Left lobe of liver (tissue), 2 donors: ENCODE data around the gene HERPUD2. TPM values are rescaled to one million over a fixed set of nuclear protein-coding genes. Genes with fewer than 3 reads are reported as not detected.

Source experiments
- ATAC-seq: fragments of 200-7000 bp; cut with Tn5 transposase; one replicate; pipeline ENCODE4 v1.9.1; 2020; ENCODE audit warnings: mild to moderate bottlenecking, moderate library complexity
- DNase-seq: peaks from one replicate; pipeline ENCODE4 v3.0.0-alpha.2; 2020; ENCODE audit warnings: low spot score
- total RNA-seq: library from RNA; stranded (reverse); gene quantifications from one replicate; pipeline ENCODE4 v1.2.1, GENCODE V29; 2021
- donor health status: DM: no; HTN: no; CAD: no; lungs with moderate emphysema.
- donor health status: DM: no; HTN: yes; CAD: no.

The HERPUD2 gene
- 12.2 TPM for total RNA-seq

DNA sequence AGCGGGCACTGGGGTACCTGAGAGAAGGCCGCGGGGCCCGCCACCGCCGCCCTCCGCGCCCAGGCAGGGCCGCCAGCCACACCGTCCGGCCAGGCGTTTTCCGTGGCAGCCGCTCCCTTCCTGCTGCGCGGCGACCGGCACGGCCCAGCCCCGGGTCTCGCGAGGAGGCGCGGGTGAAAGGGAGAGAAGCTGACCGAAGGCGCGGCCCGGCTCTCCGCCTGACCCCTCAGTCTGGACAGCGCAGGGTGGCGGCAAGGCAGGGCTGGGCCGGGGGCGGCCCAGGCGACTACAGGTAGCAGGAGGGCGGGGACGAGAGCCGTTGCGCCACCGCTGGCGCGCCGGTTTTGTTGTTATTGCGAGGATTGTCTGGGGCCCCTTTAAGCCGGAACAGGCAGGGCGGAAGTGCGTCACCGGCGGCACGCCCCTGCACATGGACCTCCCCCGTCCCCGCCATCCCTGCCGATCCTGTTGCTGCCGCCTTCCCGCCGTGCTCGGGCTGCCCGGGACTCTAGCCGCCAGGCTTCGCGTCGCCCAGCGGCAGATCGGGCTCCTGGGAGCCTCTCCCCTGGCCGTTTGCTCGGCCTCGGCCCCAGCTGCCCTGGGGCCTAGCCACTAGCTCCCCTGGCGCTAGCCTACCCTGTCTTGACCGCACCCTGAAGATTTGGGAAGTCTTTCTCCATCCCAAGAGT lies at the start of gene HERPUD2:
TSS of gene HERPUD2 (minus strand) at position 352 of the 689 bp plus-strand sequence. CDS start 805 bp downstream, outside the sequence.
- ATAC-seq, result peak; percentile 93

GRCh38 chr7:35738889-35739288 lies 44.0 kb upstream of the HERPUD2 start:
- ATAC-seq (no peak), DNase-seq (no peak)

More for the DNA sequence above, at the start of gene HERPUD2:
- peak; percentile 98 for DNase-seq

DNA sequence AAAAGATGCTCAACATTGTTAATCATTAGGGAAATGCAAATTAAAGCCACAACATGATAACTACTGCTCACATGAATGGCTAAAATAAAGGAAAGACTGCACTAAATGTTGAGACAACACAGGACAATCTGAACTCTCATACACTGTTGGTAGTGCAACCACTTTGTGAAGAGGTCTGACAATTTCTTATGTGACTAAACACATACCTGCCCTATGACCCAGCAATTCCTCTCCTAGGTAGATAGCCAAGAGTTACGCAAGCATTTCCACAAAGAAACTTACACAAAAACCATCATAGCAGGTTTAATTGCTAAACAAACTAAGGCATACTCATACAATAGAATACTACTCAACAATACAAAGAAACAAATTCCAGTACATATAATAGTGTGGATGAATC lies 41.8 kb upstream of the HERPUD2 start:
- DNase-seq, result no peak
- ATAC-seq, result peak; percentile 87

DNA sequence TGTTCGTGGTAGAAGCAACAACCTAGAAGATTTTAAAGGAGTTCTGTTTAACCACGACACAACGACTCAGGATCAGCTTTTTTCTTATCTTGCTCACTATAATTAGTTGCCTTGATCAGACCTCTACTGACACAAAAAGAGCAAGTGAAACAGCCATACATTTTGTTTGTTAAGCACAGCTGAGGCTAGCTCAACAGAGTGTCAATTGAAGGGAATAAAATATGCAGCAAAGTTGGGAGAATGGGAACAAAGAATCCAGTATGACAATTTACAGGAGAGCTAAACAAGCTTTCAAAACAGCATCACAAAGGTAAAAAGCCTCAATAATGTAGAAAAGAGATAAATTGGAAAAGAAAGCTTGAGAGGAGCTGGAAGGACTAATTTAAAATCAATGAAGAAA lies 40.5 kb upstream of the HERPUD2 start:
- no peak for DNase-seq

GRCh38 chr7:35734001-35734483 lies 39.1 kb upstream of the HERPUD2 start:
- ATAC-seq (no peak), DNase-seq (no peak)

More for the DNA sequence above, 40.5 kb upstream of the HERPUD2 start:
- no peak for ATAC-seq

- ATAC-seq, result no peak
Measured at GRCh38 chr7:35731349-35731748, 36.4 kb upstream of the HERPUD2 start.

GRCh38 chr7:35729061-35729783 lies 34.3 kb upstream of the HERPUD2 start:
- no peak for ATAC-seq

More at GRCh38 chr7:35731349-35731748, 36.4 kb upstream of the HERPUD2 start:
- no peak for DNase-seq

GRCh38 chr7:35728412-35729060 lies 33.6 kb upstream of the HERPUD2 start:
- ATAC-seq, result no peak
- no peak for DNase-seq

More at GRCh38 chr7:35729061-35729783, 34.3 kb upstream of the HERPUD2 start:
- DNase-seq, result no peak

- ATAC-seq, result no peak
Measured at GRCh38 chr7:35727571-35727970, 32.6 kb upstream of the HERPUD2 start.

GRCh38 chr7:35726654-35727053 lies 31.7 kb upstream of the HERPUD2 start:
- ATAC-seq (no peak), DNase-seq (no peak)

More at GRCh38 chr7:35727571-35727970, 32.6 kb upstream of the HERPUD2 start:
- no peak for DNase-seq

DNA sequence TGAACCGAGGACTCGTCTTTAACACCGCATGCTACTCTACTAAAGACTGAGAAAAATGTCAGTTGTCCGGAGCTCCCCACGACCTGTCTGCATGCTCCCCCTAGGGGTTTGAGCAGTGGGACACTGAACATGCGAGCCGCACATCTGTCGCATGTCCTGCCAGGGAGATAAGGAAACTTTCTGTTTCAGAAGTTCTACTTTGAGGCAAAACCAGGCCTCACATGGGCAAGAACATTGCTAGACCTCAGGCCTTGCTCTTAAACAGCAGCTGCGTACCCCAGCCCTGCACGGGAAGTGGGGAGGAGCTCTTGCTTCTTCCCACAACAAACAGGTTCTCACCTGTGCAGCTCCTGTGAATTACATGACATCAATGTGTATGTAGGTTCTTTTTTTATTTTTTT lies 30.3 kb upstream of the HERPUD2 start:
- no peak for ATAC-seq
- DNase-seq, result no peak

DNA sequence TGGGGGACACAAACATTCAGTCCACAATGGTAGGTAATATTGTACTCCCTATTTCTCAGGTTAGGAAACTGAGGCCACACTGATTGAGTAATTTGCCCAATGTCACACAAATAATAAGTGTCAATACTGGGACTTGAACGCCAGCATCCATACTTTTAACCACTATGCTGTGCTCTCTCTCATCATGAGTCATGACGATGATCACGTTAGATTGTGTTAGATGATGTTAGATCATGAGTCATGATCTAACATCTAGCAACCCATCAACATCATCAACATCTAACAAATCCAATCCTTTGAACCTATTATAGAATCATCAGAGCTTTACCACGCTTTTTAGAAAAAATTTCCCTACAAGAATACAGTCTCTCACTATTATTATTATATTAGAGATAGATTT lies 28.1 kb upstream of the HERPUD2 start:
- ATAC-seq (no peak), DNase-seq (no peak)

GRCh38 chr7:35722054-35722849 lies 27.3 kb upstream of the HERPUD2 start:
- ATAC-seq (no peak), DNase-seq (no peak)

GRCh38 chr7:35721288-35721687 lies 26.4 kb upstream of the HERPUD2 start:
- ATAC-seq (no peak), DNase-seq (no peak)

DNA sequence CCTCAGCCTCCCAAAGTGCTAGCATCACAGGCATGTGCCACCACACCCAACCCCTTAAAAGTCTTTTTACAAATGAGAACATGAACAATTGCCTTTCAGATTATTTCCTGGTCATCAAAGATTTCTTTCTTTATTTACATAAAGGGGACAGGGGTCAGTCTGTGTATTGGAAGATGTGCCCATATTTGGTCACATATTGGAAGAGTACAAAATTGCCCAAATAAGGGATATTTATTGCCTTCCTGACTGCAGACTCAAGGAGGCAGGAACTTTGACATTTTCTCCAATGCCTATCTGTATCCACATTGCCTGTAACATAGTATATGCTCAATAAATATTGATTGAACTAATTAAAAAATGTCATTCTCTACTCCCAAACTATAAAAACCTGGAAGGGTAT lies 25.9 kb upstream of the HERPUD2 start:
- ATAC-seq (no peak), DNase-seq (no peak)

DNA sequence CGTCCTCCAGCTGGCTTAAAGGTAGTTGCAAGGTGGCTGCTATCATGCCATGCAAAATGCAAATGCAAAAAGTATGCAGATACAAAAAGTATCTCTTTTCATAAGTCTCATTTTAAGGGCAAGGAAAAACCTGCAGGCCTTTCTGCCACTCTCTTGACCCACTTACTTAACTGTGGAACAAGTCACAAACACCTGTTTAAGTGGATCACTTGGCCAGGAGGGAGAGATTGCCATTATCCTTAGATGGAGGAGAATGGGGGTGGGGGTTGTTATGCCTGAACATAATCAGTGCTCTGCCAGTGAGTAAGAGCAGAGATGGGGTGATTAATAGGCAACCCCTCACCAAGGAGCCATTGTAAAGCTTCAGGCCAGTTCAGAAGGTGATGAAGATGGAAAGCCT lies 25.1 kb upstream of the HERPUD2 start:
- no peak for ATAC-seq
- no peak for DNase-seq

GRCh38 chr7:35718047-35718446 lies 23.1 kb upstream of the HERPUD2 start:
- no peak for DNase-seq
- ATAC-seq, result no peak

DNA sequence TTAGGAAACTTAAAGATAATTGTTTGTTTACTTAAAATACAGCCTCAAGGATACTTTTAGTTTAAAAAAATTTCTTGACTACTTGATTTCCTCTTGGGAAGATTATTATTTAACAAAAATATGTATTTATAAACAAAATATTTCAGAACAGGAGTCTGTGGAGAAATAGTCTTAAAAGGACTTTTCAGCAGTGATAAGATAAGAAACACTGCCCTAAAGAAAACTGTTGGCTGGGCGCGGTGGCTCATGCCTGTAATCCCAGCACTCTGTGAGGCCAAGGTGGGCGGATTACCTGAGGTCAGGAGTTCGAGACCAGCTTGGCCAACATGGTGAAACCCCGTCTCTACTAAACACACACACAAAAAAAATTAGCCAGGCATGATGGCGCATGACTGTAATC lies 22.6 kb upstream of the HERPUD2 start:
- DNase-seq, result no peak
- no peak for ATAC-seq

- ATAC-seq, result no peak
- DNase-seq, result no peak
Measured at GRCh38 chr7:35717013-35717412, 22.1 kb upstream of the HERPUD2 start.

- DNase-seq, result no peak
- ATAC-seq, result no peak
Measured at GRCh38 chr7:35716038-35716803, 21.3 kb upstream of the HERPUD2 start.
